Measurements from ENCODE around the gene MVB12B. TPM values are rescaled to one million over a fixed set of nuclear protein-coding genes. Genes with fewer than 3 reads are reported as not detected.

MVB12B gene
- total and polyA plus RNA-seq, 2 donors from 2014 or later, result 4.5 to 12.3 TPM

- FAIRE-seq, result no peak
- TF ChIP-seq, protein P1, sequence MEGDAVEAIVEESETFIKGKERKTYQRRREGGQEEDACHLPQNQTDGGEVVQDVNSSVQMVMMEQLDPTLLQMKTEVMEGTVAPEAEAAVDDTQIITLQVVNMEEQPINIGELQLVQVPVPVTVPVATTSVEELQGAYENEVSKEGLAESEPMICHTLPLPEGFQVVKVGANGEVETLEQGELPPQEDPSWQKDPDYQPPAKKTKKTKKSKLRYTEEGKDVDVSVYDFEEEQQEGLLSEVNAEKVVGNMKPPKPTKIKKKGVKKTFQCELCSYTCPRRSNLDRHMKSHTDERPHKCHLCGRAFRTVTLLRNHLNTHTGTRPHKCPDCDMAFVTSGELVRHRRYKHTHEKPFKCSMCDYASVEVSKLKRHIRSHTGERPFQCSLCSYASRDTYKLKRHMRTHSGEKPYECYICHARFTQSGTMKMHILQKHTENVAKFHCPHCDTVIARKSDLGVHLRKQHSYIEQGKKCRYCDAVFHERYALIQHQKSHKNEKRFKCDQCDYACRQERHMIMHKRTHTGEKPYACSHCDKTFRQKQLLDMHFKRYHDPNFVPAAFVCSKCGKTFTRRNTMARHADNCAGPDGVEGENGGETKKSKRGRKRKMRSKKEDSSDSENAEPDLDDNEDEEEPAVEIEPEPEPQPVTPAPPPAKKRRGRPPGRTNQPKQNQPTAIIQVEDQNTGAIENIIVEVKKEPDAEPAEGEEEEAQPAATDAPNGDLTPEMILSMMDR (IDR thresholded peaks at IDR 0.05; ENCODE audit: borderline replicate concordance, extremely low read depth, insufficient read depth), result no peak
- no peak overlapping the region for H3K27ac ChIP-seq (ENCODE audit: low read depth in 2 of 2, low read length in 2 of 2)
- no peak overlapping the region for H3K4me3 ChIP-seq (ENCODE audit: low read length in 3 of 3)
- no peaks in the 10 kb centered on the region for H3K9me3 ChIP-seq (ENCODE audit: control insufficient read depth in 2 of 3, insufficient read depth in 1 of 3, low read length in 3 of 3)
- H3K36me3 ChIP-seq (ENCODE audit: control insufficient read depth in 2 of 3, insufficient read depth in 3 of 3, low read length in 3 of 3), result no peaks in the 10 kb centered on the region
- no peak overlapping the region for H3K9ac ChIP-seq (ENCODE audit: low read length in 3 of 3)
- H3K4me1 ChIP-seq (ENCODE audit: control insufficient read depth in 2 of 3, insufficient read depth in 2 of 3, low read depth in 1 of 3, low read length in 3 of 3), result peaks cover 0 to 3% (median 0%) of the 10 kb centered on the region in 3 donors
- peaks cover 34% of the 10 kb centered on the region for H3K27me3 ChIP-seq (ENCODE audit: control insufficient read depth, insufficient read depth, low read length)
- intact Hi-C loops (cut with DNase I), result no loop called here
- DNase-seq, result peak in 1 of 5 donors; percentile 73
Measured at GRCh38 chr9:126519660-126520420, 193.2 kb downstream of the MVB12B start.

DNA sequence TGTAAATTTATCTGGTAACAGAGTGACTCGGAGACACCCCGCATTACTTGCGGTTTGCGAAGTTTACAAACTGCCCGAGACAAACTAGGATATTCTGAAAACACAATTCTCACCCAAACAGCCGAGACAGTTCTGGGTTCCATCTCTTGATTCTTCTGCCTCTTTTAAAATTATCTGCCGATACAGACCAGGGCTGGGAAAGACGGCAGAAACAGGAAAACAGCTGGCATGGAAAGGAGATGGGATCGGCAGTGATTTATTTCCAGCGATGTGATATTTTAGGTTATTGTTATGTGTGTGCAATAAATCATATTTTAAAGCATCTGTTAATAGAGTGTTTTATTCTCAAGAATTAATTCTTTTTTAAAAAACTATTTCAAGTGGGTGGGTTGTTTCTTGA is 193.8 kb downstream of the MVB12B start:
- Histone ChIP-seq H3K4me1 (ENCODE audit: control insufficient read depth in 2 of 3, insufficient read depth in 2 of 3, low read depth in 1 of 3, low read length in 3 of 3) (peaks cover 0 to 3% (median 0%) of the 10 kb centered on the region in 3 donors), H3K27me3 (ENCODE audit: control insufficient read depth, insufficient read depth, low read length) (peaks cover 34% of the 10 kb centered on the region), H3K9me3 (ENCODE audit: control insufficient read depth in 2 of 3, insufficient read depth in 1 of 3, low read length in 3 of 3) (no peaks in the 10 kb centered on the region), H3K4me3 (ENCODE audit: low read length in 3 of 3) (no peak overlapping the region), H3K36me3 (ENCODE audit: control insufficient read depth in 2 of 3, insufficient read depth in 3 of 3, low read length in 3 of 3) (no peaks in the 10 kb centered on the region), H3K9ac (ENCODE audit: low read length in 3 of 3) (no peak overlapping the region), H3K27ac (ENCODE audit: low read depth in 2 of 2, low read length in 2 of 2) (no peak overlapping the region)
- DNase-seq (no peak), FAIRE-seq (no peak)
- TF ChIP-seq, protein P1 (IDR thresholded peaks at IDR 0.05; ENCODE audit: borderline replicate concordance, extremely low read depth, insufficient read depth), result no peak
- intact Hi-C loops (cut with DNase I), result no loop called here

DNA sequence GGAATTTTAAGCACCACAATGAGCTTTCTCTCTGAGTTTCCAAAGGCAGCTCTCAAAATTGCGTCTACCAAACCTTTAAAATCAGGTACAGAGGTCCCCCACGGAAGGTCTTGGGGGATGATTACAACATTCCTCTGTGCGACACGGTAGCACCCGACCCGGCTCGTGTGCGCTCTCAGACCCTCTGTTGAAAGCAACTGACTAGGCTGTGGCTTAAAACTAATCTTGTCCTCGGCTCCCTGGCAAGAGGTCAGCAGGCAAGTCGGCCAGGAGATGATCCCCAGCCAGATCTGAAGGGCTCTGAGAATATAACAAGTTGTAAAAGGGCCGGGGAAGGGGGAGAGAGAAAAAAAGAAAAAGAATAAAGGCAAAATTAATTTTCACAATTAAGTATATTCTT is 194.5 kb downstream of the MVB12B start:
- no peak overlapping the region for H3K27ac ChIP-seq (ENCODE audit: low read depth in 2 of 2, low read length in 2 of 2)
- H3K4me3 ChIP-seq (ENCODE audit: low read length in 3 of 3), result no peak overlapping the region
- H3K9ac ChIP-seq (ENCODE audit: low read length in 3 of 3), result no peak overlapping the region
- FAIRE-seq (no peak), DNase-seq (peak in 1 of 5 donors; percentile 32)
- intact Hi-C loops (cut with DNase I), result no loop called here
- peaks cover 30% of the 10 kb centered on the region for H3K27me3 ChIP-seq (ENCODE audit: control insufficient read depth, insufficient read depth, low read length)
- TF ChIP-seq, protein P1 (IDR thresholded peaks at IDR 0.05; ENCODE audit: borderline replicate concordance, extremely low read depth, insufficient read depth), result no peak
- no peaks in the 10 kb centered on the region for H3K36me3 ChIP-seq (ENCODE audit: control insufficient read depth in 2 of 3, insufficient read depth in 3 of 3, low read length in 3 of 3)
- no peaks in the 10 kb centered on the region for H3K9me3 ChIP-seq (ENCODE audit: control insufficient read depth in 2 of 3, insufficient read depth in 1 of 3, low read length in 3 of 3)
- peaks cover 0 to 3% (median 0%) of the 10 kb centered on the region in 3 donors for H3K4me1 ChIP-seq (ENCODE audit: control insufficient read depth in 2 of 3, insufficient read depth in 2 of 3, low read depth in 1 of 3, low read length in 3 of 3)

Data from kidney (tissue), 14 donors.